Body of pancreas (tissue), 4 donors: ENCODE data around the gene MROH2A. TPM values are rescaled to one million over a fixed set of nuclear protein-coding genes. Genes with fewer than 3 reads are reported as not detected.
A peak's percentile ranks its signal among the peaks of the same experiment; 100 is the strongest.
"Not testable (repeated sequence)": the region's sequence is repeated elsewhere in the genome, so short reads cannot be mapped to it uniquely, and the experiment has no call there.

Source experiments
- ATAC-seq: fragments of 150-250 bp; one replicate; pipeline ENCODE4 v1.9.1; 2016
- DNase-seq, 4 donors: peaks; one replicate each; pipeline ENCODE4 v3.0.0-alpha.2; 2019
- H3K27ac ChIP-seq, 4 donors: fragments of 200-600 bp; sonication (generic); 1 replicate in 3 of 4; 2 replicates in 1 of 4; pipeline versions ENCODE4 v1.5.1 to v1.6.1; 2016 to 2019; ENCODE audit warnings: mild to moderate bottlenecking in 1 of 4, mixed read lengths in 1 of 4, moderate library complexity in 1 of 4
- H3K27me3 ChIP-seq, 2 donors: fragments of 200-600 bp; sonication (generic); one replicate each; pipeline ENCODE4 v1.6.0; 2016; ENCODE audit warnings: mild to moderate bottlenecking in 1 of 2
- H3K36me3 ChIP-seq, 2 donors: fragments of 200-600 bp; sonication (generic); replicated peaks in 1 of 2; 2 replicates each; pipeline ENCODE4 v1.5.1; 2016; ENCODE audit warnings: low read depth in 2 of 2; ENCODE audit not compliant: insufficient read depth in 1 of 2
- H3K4me1 ChIP-seq: fragments of 200-600 bp; sonication (generic); one replicate; pipeline ENCODE4 v1.6.0; 2016
- H3K4me3 ChIP-seq, 2 donors: fragments of 200-600 bp; sonication (generic); 1 replicate in 1 of 2; 2 replicates in 1 of 2; pipeline ENCODE4 v1.5.1; 2016 to 2019
- H3K9me3 ChIP-seq, 3 donors: fragments of 200-600 bp; sonication (generic); 1 replicate in 2 of 3; 2 replicates in 1 of 3; pipeline ENCODE4 v1.5.1; 2016
- POLR2A ChIP-seq, 3 donors: fragments of 450-650 bp; IDR thresholded peaks; one replicate each; pipeline ENCODE4 v1.6.1; 2016; ENCODE audit warnings: antibody characterized with exemption in 3 of 3, mild to moderate bottlenecking in 2 of 3
- WGBS, 2 donors: methylation state at CpG; one replicate each; pipeline ENCODE4 v1.1.5; 2017; 5-methylcytosine and 5-hydroxymethylcytosine counted together
- intact Hi-C: fragments of 100-400 bp; cut with DNase I; formaldehyde crosslinking; loops from one replicate; pipeline ENCODE4 v1.15.1; 2023
- total RNA-seq, 2 donors: library from RNA; depleted of rRNA; stranded (reverse); fragments of >200 nt; gene quantifications; one replicate each; pipeline ENCODE4 v1.1.0, GENCODE V29; 2016
- TF ChIP-seq, protein P1 (sequence below), 7 experiments: fragments of 450-650 bp in 4 of 7; fragments of 200-600 bp in 3 of 7; sonication (generic) in 3 of 7; IDR thresholded peaks; one replicate each; pipeline ENCODE4 v1.5.1; 2016 to 2019; ENCODE audit warnings: antibody characterized with exemption in 7 of 7

MROH2A gene
- total RNA-seq, 2 donors from 2014 or later: not detected

DNA sequence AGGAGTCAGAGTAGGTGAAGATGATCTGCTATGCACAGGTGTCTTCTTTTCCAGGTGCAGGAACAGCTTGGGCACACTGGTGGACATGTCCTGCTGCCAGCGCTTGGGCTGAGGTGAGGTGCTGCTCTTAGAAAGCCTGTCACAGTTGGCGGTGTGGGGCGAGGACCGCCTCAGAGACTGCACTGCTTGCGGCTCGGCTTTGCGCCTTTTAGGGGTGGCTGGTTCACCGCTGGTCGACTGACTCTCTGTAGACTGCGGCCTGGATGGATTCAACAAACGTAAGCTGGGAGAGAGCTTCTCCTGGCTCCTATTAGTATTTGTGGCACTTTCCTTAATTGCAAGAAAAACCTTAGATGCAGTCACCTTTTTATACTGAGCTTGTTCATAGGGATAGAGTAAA lies 88.3 kb downstream of the MROH2A start:
- Histone ChIP-seq H3K9me3 (no peaks in the 10 kb centered on the region), H3K27ac (no peak overlapping the region), H3K4me3 (no peak overlapping the region), H3K36me3 (no peaks in the 10 kb centered on the region), H3K4me1 (no peaks in the 10 kb centered on the region), H3K27me3 (no peaks in the 10 kb centered on the region)
- TF ChIP-seq POLR2A (IDR thresholded peaks at IDR 0.05): no peak
- TF ChIP-seq, protein P1, sequence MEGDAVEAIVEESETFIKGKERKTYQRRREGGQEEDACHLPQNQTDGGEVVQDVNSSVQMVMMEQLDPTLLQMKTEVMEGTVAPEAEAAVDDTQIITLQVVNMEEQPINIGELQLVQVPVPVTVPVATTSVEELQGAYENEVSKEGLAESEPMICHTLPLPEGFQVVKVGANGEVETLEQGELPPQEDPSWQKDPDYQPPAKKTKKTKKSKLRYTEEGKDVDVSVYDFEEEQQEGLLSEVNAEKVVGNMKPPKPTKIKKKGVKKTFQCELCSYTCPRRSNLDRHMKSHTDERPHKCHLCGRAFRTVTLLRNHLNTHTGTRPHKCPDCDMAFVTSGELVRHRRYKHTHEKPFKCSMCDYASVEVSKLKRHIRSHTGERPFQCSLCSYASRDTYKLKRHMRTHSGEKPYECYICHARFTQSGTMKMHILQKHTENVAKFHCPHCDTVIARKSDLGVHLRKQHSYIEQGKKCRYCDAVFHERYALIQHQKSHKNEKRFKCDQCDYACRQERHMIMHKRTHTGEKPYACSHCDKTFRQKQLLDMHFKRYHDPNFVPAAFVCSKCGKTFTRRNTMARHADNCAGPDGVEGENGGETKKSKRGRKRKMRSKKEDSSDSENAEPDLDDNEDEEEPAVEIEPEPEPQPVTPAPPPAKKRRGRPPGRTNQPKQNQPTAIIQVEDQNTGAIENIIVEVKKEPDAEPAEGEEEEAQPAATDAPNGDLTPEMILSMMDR (IDR thresholded peaks at IDR 0.05): no peak
- WGBS, 2 donors: 97 to 99% methylated on average over 11 of the region's 11 CpGs
- no peak for ATAC-seq
- DNase-seq: no peak
- intact Hi-C loops: no loop called here

DNA sequence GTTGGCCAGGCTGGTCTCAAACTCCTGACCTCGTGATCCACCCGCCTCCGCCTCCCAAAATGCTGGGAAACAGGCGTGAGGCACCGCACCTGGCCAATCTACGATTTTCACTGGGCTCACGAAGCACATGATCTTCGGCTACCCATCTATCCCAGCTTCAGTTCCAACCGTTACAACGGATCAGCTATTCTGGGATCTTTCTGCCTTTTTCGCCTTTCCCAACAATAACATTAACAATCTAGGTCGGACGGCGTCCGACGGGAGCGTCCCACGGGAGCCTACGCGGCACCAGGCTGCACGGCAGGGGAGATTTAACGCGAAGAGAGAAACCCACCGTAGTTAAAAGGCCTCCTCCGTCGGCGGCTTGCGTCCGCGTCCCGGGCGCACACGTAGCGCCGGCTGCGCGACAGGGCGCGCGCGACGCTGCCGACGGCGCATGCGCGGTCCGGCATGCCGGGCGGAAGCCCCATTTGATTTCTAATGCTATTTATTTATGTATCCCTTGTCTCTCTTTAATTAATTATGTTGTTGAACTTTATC lies 89.9 kb downstream of the MROH2A start, which contains the start of gene MSL3B:
TSS of gene MSL3B (minus strand) at position 394 of the 540 bp plus-strand sequence.
- peak; percentile 23 to 54 (median 42) for DNase-seq
- no peaks in the 10 kb centered on the region for H3K4me1 ChIP-seq
- intact Hi-C loops: no loop called here
- no peaks in the 10 kb centered on the region for H3K27me3 ChIP-seq
- ATAC-seq: peak; percentile 55
- 9 to 12% methylated on average over 50 of the region's 50 CpGs for WGBS, 2 donors
- H3K36me3 ChIP-seq: no peaks in the 10 kb centered on the region
- no peaks in the 10 kb centered on the region for H3K9me3 ChIP-seq
- H3K27ac ChIP-seq: peak within 1 kb of the TSS in 2 of 4 donors; percentile 22 to 40
- H3K4me3 ChIP-seq: peak within 1 kb of the TSS in 1 of 2 donors; percentile 31
- TF ChIP-seq POLR2A (IDR thresholded peaks at IDR 0.05): peak in 2 of 3 donors; percentile 15 to 26
- TF ChIP-seq, protein P1 (IDR thresholded peaks at IDR 0.05): no peak

DNA sequence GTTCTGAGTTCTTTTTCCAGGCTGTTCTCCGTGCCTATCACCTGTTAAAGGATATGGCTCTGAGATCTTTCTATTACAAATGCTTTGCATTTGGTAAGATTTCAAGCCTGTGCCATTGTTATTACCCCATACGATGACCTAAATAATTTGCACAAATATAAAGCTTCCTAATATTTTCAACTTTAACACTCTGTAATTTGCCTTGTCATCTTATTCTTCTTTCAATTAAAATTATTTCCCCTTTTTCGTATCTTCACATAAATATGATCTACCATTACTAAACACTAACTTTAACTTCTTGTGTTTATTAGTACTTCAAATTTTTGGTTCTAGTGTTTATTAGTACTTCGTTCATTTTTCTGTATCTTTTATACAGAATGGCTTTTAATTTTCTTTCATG lies 93.3 kb downstream of the MROH2A start:
- H3K4me3 ChIP-seq: no peak overlapping the region
- 41 to 48% methylated on average over 4 of the region's 4 CpGs for WGBS, 2 donors
- ATAC-seq: no peak
- H3K36me3 ChIP-seq: no peaks in the 10 kb centered on the region
- no peaks in the 10 kb centered on the region for H3K27me3 ChIP-seq
- no peak for DNase-seq
- H3K4me1 ChIP-seq: no peaks in the 10 kb centered on the region
- intact Hi-C loops: no loop called here
- TF ChIP-seq POLR2A (IDR thresholded peaks at IDR 0.05): no peak
- TF ChIP-seq, protein P1 (IDR thresholded peaks at IDR 0.05): no peak
- no peaks in the 10 kb centered on the region for H3K9me3 ChIP-seq
- H3K27ac ChIP-seq: no peak overlapping the region

DNA sequence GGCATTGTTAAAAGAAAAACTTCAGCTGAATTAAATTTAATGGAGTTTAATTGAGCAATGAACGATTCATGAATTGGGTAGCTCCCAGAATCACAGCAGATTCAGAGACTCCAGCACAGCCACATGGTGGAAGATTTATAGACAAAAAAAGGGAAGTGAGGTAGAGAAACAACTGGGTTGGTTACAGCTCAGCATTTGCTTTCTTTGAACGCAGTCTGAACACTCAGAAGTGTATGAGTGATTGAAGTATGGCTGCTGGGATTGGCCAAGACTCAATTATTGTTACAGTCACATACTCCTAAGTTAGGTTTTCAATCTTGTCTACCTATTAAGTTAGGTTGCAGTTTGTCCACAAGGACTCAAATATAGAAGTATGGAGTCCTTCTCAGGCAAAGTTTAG lies 94.0 kb downstream of the MROH2A start:
- H3K27me3 ChIP-seq, H3K4me3 ChIP-seq, H3K4me1 ChIP-seq, H3K27ac ChIP-seq, ATAC-seq, H3K36me3 ChIP-seq, DNase-seq, H3K9me3 ChIP-seq, intact Hi-C loops: not testable (repeated sequence)
- 23 to 30% methylated on average over 2 of the region's 2 CpGs for WGBS, 2 donors

DNA sequence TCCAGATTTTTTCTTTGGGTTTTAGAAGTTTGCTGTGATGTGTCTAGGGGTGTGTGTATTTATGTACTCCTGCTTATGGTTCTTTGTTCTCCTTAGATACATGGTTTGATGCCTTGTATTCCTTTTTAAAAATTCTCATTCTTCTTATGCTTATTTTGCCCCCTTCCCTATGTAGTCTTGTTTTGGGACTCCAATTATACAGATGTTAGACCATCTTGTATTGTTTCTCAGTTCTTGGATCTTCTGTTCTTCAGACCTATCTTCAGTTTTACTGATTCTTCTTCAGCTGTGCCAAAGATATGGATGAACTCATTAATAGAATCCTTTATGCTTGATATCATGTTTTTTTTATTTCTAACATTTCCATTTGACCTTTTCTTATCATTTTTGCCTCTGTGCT lies 104.2 kb downstream of the MROH2A start:
- intact Hi-C loops: no loop called here
- Histone ChIP-seq H3K36me3 (no peaks in the 10 kb centered on the region), H3K4me3 (no peak overlapping the region), H3K27ac (no peak overlapping the region), H3K4me1 (no peaks in the 10 kb centered on the region), H3K9me3 (no peaks in the 10 kb centered on the region), H3K27me3 (no peaks in the 10 kb centered on the region)
- no peak for TF ChIP-seq POLR2A (IDR thresholded peaks at IDR 0.05)
- TF ChIP-seq, protein P1 (IDR thresholded peaks at IDR 0.05): no peak
- DNase-seq (no peak), ATAC-seq (no peak)

Other genes starting within 250 kb of the MROH2A start
- gene USP40, start 211.5 kb upstream of the MROH2A start, total RNA-seq: 10 to 100 TPM; 34.9 to 38.9 TPM
- gene UGT1A8, start 160.7 kb upstream of the MROH2A start, total RNA-seq: not detected
- gene UGT1A10, start 141.9 kb upstream of the MROH2A start, total RNA-seq: under 1 TPM; 0.52 to 0.99 TPM
- not detected for gene UGT1A9, start 106.4 kb upstream of the MROH2A start, total RNA-seq
- not detected for gene UGT1A7, start 96.4 kb upstream of the MROH2A start, total RNA-seq
- gene UGT1A6, start 85.4 kb upstream of the MROH2A start, total RNA-seq: under 1 TPM in 1 of 2 donors, not detected in 1; 0.33 TPM
- gene UGT1A5, start 65.4 kb upstream of the MROH2A start, total RNA-seq: not detected
- 1 to 10 TPM in 1 of 2 donors, not detected in 1; 3.3 TPM for gene UGT1A4, start 59.6 kb upstream of the MROH2A start, total RNA-seq
- not detected for gene UGT1A3, start 49.3 kb upstream of the MROH2A start, total RNA-seq
- gene UGT1A1, start 18.1 kb upstream of the MROH2A start, total RNA-seq: not detected
- gene HJURP, start 76.2 kb downstream of the MROH2A start, total RNA-seq: 1 to 10 TPM in 1 of 2 donors, not detected in 1; 3.6 TPM
- under 1 TPM in 1 of 2 donors, not detected in 1; 0.78 TPM for gene TRPM8, start 139.0 kb downstream of the MROH2A start, total RNA-seq